Parathyroid adenoma (tissue), 2 donors: Measurements from ENCODE around the gene MAML2.

Experiments used
- H2AFZ ChIP-seq: fragments of 300-600 bp; sonication (generic); one replicate; pipeline ENCODE4 v1.7.0; 2017; ENCODE audit warnings: antibody characterized with exemption, mild to moderate bottlenecking
- H3K27ac ChIP-seq: fragments of 300-600 bp; sonication (generic); one replicate; pipeline ENCODE4 v1.7.0; 2017
- H3K27me3 ChIP-seq: fragments of 300-600 bp; sonication (generic); one replicate; pipeline ENCODE4 v1.7.0; 2017; ENCODE audit warnings: low read length; ENCODE audit not compliant: control insufficient read depth, insufficient read depth
- H3K36me3 ChIP-seq: fragments of 300-600 bp; sonication (generic); one replicate; pipeline ENCODE4 v1.7.0; 2017; ENCODE audit warnings: low read length; ENCODE audit not compliant: control insufficient read depth, insufficient read depth
- H3K4me1 ChIP-seq: fragments of 300-600 bp; sonication (generic); one replicate; pipeline ENCODE4 v1.7.0; 2017; ENCODE audit warnings: control low read depth
- H3K4me2 ChIP-seq: fragments of 300-600 bp; sonication (generic); one replicate; pipeline ENCODE4 v1.7.0; 2017; ENCODE audit warnings: low read length
- H3K4me3 ChIP-seq: fragments of 300-600 bp; sonication (generic); one replicate; pipeline ENCODE4 v1.7.0; 2017; ENCODE audit warnings: low read depth, low read length
- H3K79me2 ChIP-seq: fragments of 300-600 bp; sonication (generic); one replicate; pipeline ENCODE4 v1.7.0; 2017; ENCODE audit warnings: control low read depth
- H3K9ac ChIP-seq: fragments of 300-600 bp; sonication (generic); one replicate; pipeline ENCODE4 v1.7.0; 2017; ENCODE audit warnings: mild to moderate bottlenecking
- H3K9me3 ChIP-seq: fragments of 300-600 bp; sonication (generic); one replicate; pipeline ENCODE4 v1.7.0; 2017; ENCODE audit warnings: low read length; ENCODE audit not compliant: control insufficient read depth
- CTCF ChIP-seq: fragments of 300-600 bp; sonication (generic); IDR thresholded peaks from one replicate; pipeline ENCODE4 v1.7.0; 2017; ENCODE audit warnings: antibody characterized with exemption, mild to moderate bottlenecking
- donor health status: primary hyperparathyroidism.

The MAML2 gene

DNA sequence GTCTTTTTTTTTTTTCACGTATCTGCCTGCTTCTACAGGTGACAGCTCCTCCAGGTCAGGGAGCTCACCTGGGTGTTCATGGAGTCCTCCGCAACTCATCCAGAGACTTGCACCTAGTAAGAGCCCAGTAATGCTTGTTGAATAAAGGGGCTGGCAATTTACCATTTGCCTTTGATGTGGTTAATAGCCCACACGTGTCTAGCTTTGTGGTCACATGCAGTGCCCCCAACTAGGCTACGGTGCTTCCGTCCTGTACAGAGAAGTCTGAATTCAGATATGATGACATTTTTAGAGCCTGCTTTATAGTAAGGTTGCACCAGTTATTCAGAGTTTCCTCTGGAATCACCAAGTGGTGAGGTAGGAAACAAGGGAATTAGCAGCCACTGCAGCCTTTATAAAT lies 219.7 kb downstream of the MAML2 start:
- Histone ChIP-seq H3K27ac (no peak overlapping the region), H3K4me2 (no peak overlapping the region), H3K4me3 (no peak overlapping the region), H3K4me1 (no peaks in the 10 kb centered on the region), H2AFZ (no peak overlapping the region), H3K79me2 (no peaks in the 10 kb centered on the region), H3K9ac (no peak overlapping the region), H3K9me3 (no peaks in the 10 kb centered on the region), H3K36me3 (no peaks in the 10 kb centered on the region), H3K27me3 (no peaks in the 10 kb centered on the region)
- no peak for TF ChIP-seq CTCF

DNA sequence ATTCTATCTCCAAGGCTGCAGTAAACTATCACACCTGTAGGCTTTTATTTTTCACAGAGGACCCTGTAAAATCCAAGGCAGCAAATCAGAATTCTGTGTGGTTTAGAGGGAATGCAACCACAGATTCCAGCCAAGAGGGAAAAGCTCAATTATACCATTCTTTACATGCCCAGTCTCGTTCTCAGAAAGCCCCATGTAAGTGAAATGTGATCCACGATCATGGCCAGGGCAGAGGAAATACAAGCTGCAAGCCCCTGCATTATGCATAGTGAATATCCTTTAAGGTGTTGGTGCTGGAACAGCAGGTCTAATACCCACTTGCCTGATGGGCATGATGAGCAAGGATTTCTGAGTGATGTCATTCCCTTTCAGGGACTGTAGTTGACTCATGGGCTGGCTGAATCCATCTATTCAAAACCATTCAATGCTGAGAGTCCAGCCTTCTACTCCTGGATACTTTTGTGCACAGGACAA lies 220.4 kb downstream of the MAML2 start:
- TF ChIP-seq CTCF = no peak

GRCh38 chr11:96119211-96119610 lies 223.8 kb downstream of the MAML2 start:
- Histone ChIP-seq H3K36me3 (no peaks in the 10 kb centered on the region), H2AFZ (no peak overlapping the region), H3K4me2 (no peak overlapping the region), H3K27me3 (no peaks in the 10 kb centered on the region), H3K4me1 (no peaks in the 10 kb centered on the region), H3K27ac (no peak overlapping the region), H3K9me3 (no peaks in the 10 kb centered on the region), H3K9ac (no peak overlapping the region), H3K79me2 (no peaks in the 10 kb centered on the region), H3K4me3 (no peak overlapping the region)
- no peak for TF ChIP-seq CTCF

More for the DNA sequence above, 220.4 kb downstream of the MAML2 start:
- H3K79me2 ChIP-seq = no peaks in the 10 kb centered on the region
- H3K27me3 ChIP-seq = no peaks in the 10 kb centered on the region
- H3K36me3 ChIP-seq = no peaks in the 10 kb centered on the region
- H3K4me2 ChIP-seq = no peak overlapping the region
- H3K4me3 ChIP-seq = no peak overlapping the region
- H3K27ac ChIP-seq = no peak overlapping the region
- H3K9me3 ChIP-seq = no peaks in the 10 kb centered on the region
- H3K4me1 ChIP-seq = no peaks in the 10 kb centered on the region
- no peak overlapping the region for H2AFZ ChIP-seq
- H3K9ac ChIP-seq = no peak overlapping the region

GRCh38 chr11:96116376-96116775 lies 226.6 kb downstream of the MAML2 start:
- Histone ChIP-seq H3K27me3 (no peaks in the 10 kb centered on the region), H3K9me3 (no peaks in the 10 kb centered on the region), H3K4me1 (no peaks in the 10 kb centered on the region), H2AFZ (no peak overlapping the region), H3K4me2 (no peak overlapping the region), H3K4me3 (no peak overlapping the region), H3K9ac (no peak overlapping the region), H3K79me2 (no peaks in the 10 kb centered on the region), H3K36me3 (no peaks in the 10 kb centered on the region), H3K27ac (no peak overlapping the region)
- TF ChIP-seq CTCF = no peak
